Esophagus squamous epithelium (tissue), 5 donors: Measurements from ENCODE around the gene TFRC. TPM values are rescaled to one million over a fixed set of nuclear protein-coding genes. Genes with fewer than 3 reads are reported as not detected.

ENCODE experiments used
- DNase-seq: peaks from one replicate; lab custom pipeline; 2025; lab: John Stamatoyannopoulos, UW
- H3K27ac ChIP-seq, 4 donors: fragments of 200-600 bp; sonication (generic); one replicate each; pipeline ENCODE4 v1.5.1; 2016 to 2019; ENCODE audit warnings: mild to moderate bottlenecking in 1 of 4
- H3K27me3 ChIP-seq, 4 donors: fragments of 200-600 bp; sonication (generic); 1 replicate in 3 of 4; 2 replicates in 1 of 4; pipeline versions ENCODE4 v1.5.1 to v1.6.0; 2017 to 2021; ENCODE audit warnings: antibody characterized with exemption in 1 of 4
- H3K36me3 ChIP-seq, 3 donors: fragments of 200-600 bp; sonication (generic); one replicate each; pipeline ENCODE4 v1.5.1; 2016 to 2019
- H3K4me1 ChIP-seq, 3 donors: fragments of 200-600 bp; sonication (generic); one replicate each; pipeline ENCODE4 v1.5.1; 2017 to 2019
- H3K4me3 ChIP-seq, 4 donors: fragments of 200-600 bp; sonication (generic); 1 replicate in 3 of 4; 2 replicates in 1 of 4; pipeline ENCODE4 v1.5.1; 2016 to 2019; ENCODE audit warnings: mild to moderate bottlenecking in 2 of 4, moderate library complexity in 1 of 4
- H3K9me3 ChIP-seq, 3 donors: fragments of 200-600 bp; sonication (generic); one replicate each; pipeline ENCODE4 v1.5.1; 2016 to 2019
- WGBS, 2 donors: methylation state at CpG; one replicate each; pipeline ENCODE4 v1.1.5; 2018; 5-methylcytosine and 5-hydroxymethylcytosine counted together
- intact Hi-C: fragments of 100-400 bp; cut with DNase I; formaldehyde crosslinking; loops from one replicate; pipeline ENCODE4 v1.15.0; 2022
- small RNA-seq, 4 donors: library from RNA; depleted of rRNA; stranded (forward); fragments of <200 nt; gene quantifications; one replicate each; pipeline ENCODE3, GENCODE V24; 2016
- total RNA-seq, 4 donors: library from RNA; depleted of rRNA; stranded (reverse); fragments of >200 nt; gene quantifications; one replicate each; pipeline ENCODE4 v1.1.0, GENCODE V29; 2016
- TF ChIP-seq, protein P1 (sequence below), 6 experiments: fragments of 450-650 bp in 4 of 6; fragments of 200-600 bp in 2 of 6; sonication (generic) in 2 of 6; IDR thresholded peaks; one replicate each; pipeline ENCODE4 v1.5.1; 2016 to 2019; ENCODE audit warnings: antibody characterized with exemption in 6 of 6, mild to moderate bottlenecking in 4 of 6, moderate library complexity in 4 of 6
- donor health status: DM: yes; HTN: yes; CAD: no.

The TFRC gene
- total RNA-seq, 4 donors from 2014 or later, result 71.0 to 202 (median 151) TPM

DNA sequence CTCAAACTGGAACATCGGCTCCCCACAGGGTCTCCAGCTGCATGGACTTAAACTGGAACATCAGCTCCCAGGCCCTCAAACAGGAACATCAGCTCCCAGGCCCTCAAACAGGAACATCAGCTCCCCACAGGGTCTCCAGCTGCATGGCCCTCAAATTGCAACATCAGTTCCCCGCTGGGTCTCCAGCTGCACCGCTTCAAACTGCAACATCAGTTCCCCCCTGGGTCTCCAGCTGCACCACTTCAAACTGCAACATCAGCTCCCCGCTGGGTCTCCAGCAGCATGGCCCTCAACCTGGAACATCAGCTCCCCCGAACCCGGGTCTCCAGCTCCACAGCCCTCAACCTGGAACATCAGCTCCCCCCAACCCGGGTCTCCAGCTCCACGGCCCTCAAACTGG is 82.0 kb downstream of the TFRC start:
- Histone ChIP-seq H3K9me3 (no peaks in the 10 kb centered on the region), H3K36me3 (no peaks in the 10 kb centered on the region), H3K4me1 (no peaks in the 10 kb centered on the region), H3K27me3 (peaks cover 0 to 37% (median 0%) of the 10 kb centered on the region in 4 donors), H3K27ac (no peak overlapping the region), H3K4me3 (no peak overlapping the region)
- intact Hi-C loops, result no loop called here
- TF ChIP-seq, protein P1, sequence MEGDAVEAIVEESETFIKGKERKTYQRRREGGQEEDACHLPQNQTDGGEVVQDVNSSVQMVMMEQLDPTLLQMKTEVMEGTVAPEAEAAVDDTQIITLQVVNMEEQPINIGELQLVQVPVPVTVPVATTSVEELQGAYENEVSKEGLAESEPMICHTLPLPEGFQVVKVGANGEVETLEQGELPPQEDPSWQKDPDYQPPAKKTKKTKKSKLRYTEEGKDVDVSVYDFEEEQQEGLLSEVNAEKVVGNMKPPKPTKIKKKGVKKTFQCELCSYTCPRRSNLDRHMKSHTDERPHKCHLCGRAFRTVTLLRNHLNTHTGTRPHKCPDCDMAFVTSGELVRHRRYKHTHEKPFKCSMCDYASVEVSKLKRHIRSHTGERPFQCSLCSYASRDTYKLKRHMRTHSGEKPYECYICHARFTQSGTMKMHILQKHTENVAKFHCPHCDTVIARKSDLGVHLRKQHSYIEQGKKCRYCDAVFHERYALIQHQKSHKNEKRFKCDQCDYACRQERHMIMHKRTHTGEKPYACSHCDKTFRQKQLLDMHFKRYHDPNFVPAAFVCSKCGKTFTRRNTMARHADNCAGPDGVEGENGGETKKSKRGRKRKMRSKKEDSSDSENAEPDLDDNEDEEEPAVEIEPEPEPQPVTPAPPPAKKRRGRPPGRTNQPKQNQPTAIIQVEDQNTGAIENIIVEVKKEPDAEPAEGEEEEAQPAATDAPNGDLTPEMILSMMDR (IDR thresholded peaks at IDR 0.05), result no peak
- WGBS, 2 donors, result 63 to 81% methylated on average over 4 to 8 of the region's 8 CpGs
- no peak for DNase-seq

Small RNAs within 50 kb of the gene (small RNA-seq; reads per million reads assigned to genes)
- gene RNU7-18P, result 0 reads per million in 4 donors

Other genes starting within 250 kb of the TFRC start
- 10 to 100 TPM; 18.4 to 45.7 (median 42.8) TPM for gene TNK2, start 173.5 kb downstream of the TFRC start, total RNA-seq
- not detected for gene ZDHHC19, start 129.3 kb upstream of the TFRC start, total RNA-seq
- 1 to 10 TPM in 1 of 4 donors, not detected in 3; 1.1 TPM for gene SLC51A, start 134.4 kb upstream of the TFRC start, total RNA-seq
- gene PCYT1A, start 205.6 kb upstream of the TFRC start, total RNA-seq, result 100 to 1,000 TPM in 2 of 4 donors, 10 to 100 TPM in 2; 62.9 to 104 (median 91.7) TPM
- gene DYNLT2B, start 236.2 kb upstream of the TFRC start, total RNA-seq, result 10 to 100 TPM in 1 of 4 donors, 1 to 10 TPM in 3; 6.6 to 16.6 (median 8.4) TPM